Measurements from ENCODE around the gene COL21A1.
A peak's percentile ranks its signal among the peaks of the same experiment; 100 is the strongest.

Gene COL21A1

DNA sequence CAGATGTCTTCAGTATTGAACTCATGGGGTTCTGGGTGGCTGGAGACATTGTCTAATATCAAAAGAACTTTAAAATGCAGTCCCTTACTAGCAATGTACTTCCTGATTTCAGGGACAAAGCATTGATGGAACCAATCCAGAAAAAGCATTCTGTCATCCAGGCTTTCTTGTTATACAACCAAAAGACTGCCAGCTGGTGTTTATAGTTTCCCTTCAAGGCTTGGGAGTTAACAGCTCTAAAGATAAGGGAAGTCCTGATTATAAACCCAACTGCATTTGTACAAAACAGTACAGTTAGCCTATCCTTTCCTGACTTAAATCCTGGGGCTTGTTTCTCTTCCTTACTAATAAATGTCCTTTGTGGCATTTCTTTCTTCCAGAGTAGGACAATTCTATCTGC, 160.0 kb downstream of the COL21A1 start:
- Histone ChIP-seq H2AFZ (ENCODE audit: insufficient read depth, low read length, poor library complexity) (no peak overlapping the region), H3K9me3 (ENCODE audit: insufficient read depth, low read depth, low read length) (no peaks in the 10 kb centered on the region), H2AK5ac (ENCODE audit: low read length) (no peak overlapping the region), H3K23ac (ENCODE audit: low read length) (no peak overlapping the region), H3K18ac (ENCODE audit: low read length) (no peak overlapping the region), H3K14ac (ENCODE audit: low read length) (no peak overlapping the region), H4K91ac (ENCODE audit: low read depth, low read length) (no peak overlapping the region), H3K36me3 (ENCODE audit: control insufficient read depth in 1 of 2, insufficient read depth in 2 of 2, low read length in 2 of 2) (no peaks in the 10 kb centered on the region), H4K12ac (ENCODE audit: low read depth, low read length) (no peak overlapping the region), H3K27ac (ENCODE audit: low read depth, low read length) (no peak overlapping the region), H3K79me2 (ENCODE audit: control insufficient read depth, insufficient read depth, low read length, poor library complexity) (no peaks in the 10 kb centered on the region), H3K4ac (ENCODE audit: low read depth, low read length) (no peak overlapping the region), H3K9ac (ENCODE audit: low read length) (no peak overlapping the region), H3K4me3 (ENCODE audit: low read depth, low read length) (no peak overlapping the region), H3K27me3 (ENCODE audit: insufficient read depth, low read length) (no peaks in the 10 kb centered on the region), H2BK120ac (ENCODE audit: insufficient read depth, low read length, poor library complexity) (no peak overlapping the region), H3K4me2 (ENCODE audit: low read length) (no peak overlapping the region), H3K79me1 (ENCODE audit: low read length) (peaks cover 2% of the 10 kb centered on the region), H2BK5ac (ENCODE audit: low read depth, low read length, poor library complexity) (no peak overlapping the region), H3K4me1 (ENCODE audit: control insufficient read depth in 1 of 2, insufficient read depth in 2 of 2, low read length in 2 of 2) (peaks cover 0 to 4% of the 10 kb centered on the region in 2 experiments), H4K8ac (ENCODE audit: low read depth, low read length) (no peak overlapping the region), H2BK12ac (ENCODE audit: low read length) (no peak overlapping the region)
- no peak for DNase-seq

DNA sequence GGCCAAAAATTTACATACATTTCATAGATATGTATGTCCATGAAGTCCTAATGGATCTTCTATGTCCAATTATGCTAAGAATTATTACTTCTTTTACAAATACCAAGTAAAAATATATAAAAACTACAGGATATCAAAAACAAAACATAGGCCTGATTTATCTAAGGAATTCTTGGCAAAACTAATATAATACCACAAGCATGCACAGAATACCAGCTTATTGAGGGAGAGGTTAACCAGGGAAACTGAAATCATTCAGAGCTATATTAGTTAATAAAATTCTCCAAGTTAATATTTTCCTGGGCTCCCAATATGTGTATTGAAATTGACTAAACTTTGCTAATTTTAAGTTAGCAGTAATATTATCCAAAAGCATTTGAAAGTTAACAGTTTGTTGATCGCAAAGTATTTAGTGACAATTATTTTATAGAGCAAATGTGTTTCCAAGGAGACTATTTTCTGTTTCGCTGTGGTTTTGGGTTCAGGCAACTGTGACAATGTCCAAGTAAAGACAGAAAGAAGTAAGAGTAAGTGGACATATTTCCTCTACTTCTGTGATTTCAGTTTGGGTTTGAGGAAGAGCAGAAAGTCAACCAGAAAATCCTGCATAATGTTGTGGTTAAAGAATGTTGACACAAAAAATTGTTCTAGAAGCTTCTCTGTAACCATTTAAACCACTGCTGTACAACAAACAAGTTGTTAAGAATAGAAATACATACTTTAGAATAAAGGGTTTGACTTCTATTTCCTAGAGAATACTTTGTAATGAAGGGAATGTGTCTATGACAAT, 167.4 kb downstream of the COL21A1 start:
- Histone ChIP-seq H3K14ac (ENCODE audit: low read length) (no peak overlapping the region), H3K27me3 (ENCODE audit: insufficient read depth, low read length) (no peaks in the 10 kb centered on the region), H3K27ac (ENCODE audit: low read depth, low read length) (no peak overlapping the region), H2BK120ac (ENCODE audit: insufficient read depth, low read length, poor library complexity) (no peak overlapping the region), H4K91ac (ENCODE audit: low read depth, low read length) (no peak overlapping the region), H3K9me3 (ENCODE audit: insufficient read depth, low read depth, low read length) (no peaks in the 10 kb centered on the region), H3K4me1 (ENCODE audit: control insufficient read depth in 1 of 2, insufficient read depth in 2 of 2, low read length in 2 of 2) (no peaks in the 10 kb centered on the region), H4K12ac (ENCODE audit: low read depth, low read length) (no peak overlapping the region), H3K23ac (ENCODE audit: low read length) (no peak overlapping the region), H3K79me1 (ENCODE audit: low read length) (no peaks in the 10 kb centered on the region), H2BK5ac (ENCODE audit: low read depth, low read length, poor library complexity) (no peak overlapping the region), H3K4me3 (ENCODE audit: low read depth, low read length) (no peak overlapping the region), H4K8ac (ENCODE audit: low read depth, low read length) (no peak overlapping the region), H3K4me2 (ENCODE audit: low read length) (no peak overlapping the region), H2AFZ (ENCODE audit: insufficient read depth, low read length, poor library complexity) (no peak overlapping the region), H3K79me2 (ENCODE audit: control insufficient read depth, insufficient read depth, low read length, poor library complexity) (no peaks in the 10 kb centered on the region), H2BK12ac (ENCODE audit: low read length) (no peak overlapping the region), H3K9ac (ENCODE audit: low read length) (no peak overlapping the region), H2AK5ac (ENCODE audit: low read length) (no peak overlapping the region), H3K18ac (ENCODE audit: low read length) (no peak overlapping the region), H3K36me3 (ENCODE audit: control insufficient read depth in 1 of 2, insufficient read depth in 2 of 2, low read length in 2 of 2) (no peaks in the 10 kb centered on the region), H3K4ac (ENCODE audit: low read depth, low read length) (no peak overlapping the region)
- no CpG with 5 or more reads among the region's 2 CpGs for WGBS (ENCODE audit: extremely low coverage, insufficient coverage, insufficient read length)
- no peak for DNase-seq

DNA sequence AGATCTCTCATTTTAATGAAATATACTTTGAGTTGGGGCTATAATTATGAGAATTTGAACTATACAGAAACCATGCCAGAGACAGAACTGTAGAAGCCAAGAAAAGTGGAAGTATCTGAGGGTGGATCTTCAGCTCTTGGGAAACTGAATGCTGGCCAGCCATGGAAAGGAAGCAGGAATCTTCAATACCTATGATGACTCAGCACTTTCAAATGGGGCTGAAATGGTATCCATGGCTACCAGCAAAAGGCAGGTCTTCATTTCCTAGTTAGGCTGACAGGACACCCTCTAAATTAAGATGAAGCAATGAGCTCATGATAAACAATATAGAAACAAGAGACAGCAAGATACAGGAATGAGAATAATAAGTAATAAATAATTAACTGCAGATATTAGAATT, 171.3 kb downstream of the COL21A1 start:
- no peaks in the 10 kb centered on the region for H3K9me3 ChIP-seq (ENCODE audit: insufficient read depth, low read depth, low read length)
- no peak overlapping the region for H2BK5ac ChIP-seq (ENCODE audit: low read depth, low read length, poor library complexity)
- H4K8ac ChIP-seq (ENCODE audit: low read depth, low read length), result no peak overlapping the region
- H2BK120ac ChIP-seq (ENCODE audit: insufficient read depth, low read length, poor library complexity), result no peak overlapping the region
- H3K4me2 ChIP-seq (ENCODE audit: low read length), result no peak overlapping the region
- no peak overlapping the region for H4K12ac ChIP-seq (ENCODE audit: low read depth, low read length)
- H3K18ac ChIP-seq (ENCODE audit: low read length), result no peak overlapping the region
- no peaks in the 10 kb centered on the region for H3K36me3 ChIP-seq (ENCODE audit: control insufficient read depth in 1 of 2, insufficient read depth in 2 of 2, low read length in 2 of 2)
- no peak overlapping the region for H2BK12ac ChIP-seq (ENCODE audit: low read length)
- H2AK5ac ChIP-seq (ENCODE audit: low read length), result no peak overlapping the region
- no peak overlapping the region for H3K23ac ChIP-seq (ENCODE audit: low read length)
- H3K79me1 ChIP-seq (ENCODE audit: low read length), result no peaks in the 10 kb centered on the region
- no peaks in the 10 kb centered on the region for H3K27me3 ChIP-seq (ENCODE audit: insufficient read depth, low read length)
- no peaks in the 10 kb centered on the region for H3K79me2 ChIP-seq (ENCODE audit: control insufficient read depth, insufficient read depth, low read length, poor library complexity)
- H3K9ac ChIP-seq (ENCODE audit: low read length), result no peak overlapping the region
- no peak overlapping the region for H3K4me3 ChIP-seq (ENCODE audit: low read depth, low read length)
- H3K14ac ChIP-seq (ENCODE audit: low read length), result no peak overlapping the region
- H3K27ac ChIP-seq (ENCODE audit: low read depth, low read length), result no peak overlapping the region
- no peak overlapping the region for H3K4ac ChIP-seq (ENCODE audit: low read depth, low read length)
- no peak overlapping the region for H2AFZ ChIP-seq (ENCODE audit: insufficient read depth, low read length, poor library complexity)
- H4K91ac ChIP-seq (ENCODE audit: low read depth, low read length), result no peak overlapping the region
- no peaks in the 10 kb centered on the region for H3K4me1 ChIP-seq (ENCODE audit: control insufficient read depth in 1 of 2, insufficient read depth in 2 of 2, low read length in 2 of 2)
- peak in 1 of 2 donors; percentile 7 for DNase-seq

DNA sequence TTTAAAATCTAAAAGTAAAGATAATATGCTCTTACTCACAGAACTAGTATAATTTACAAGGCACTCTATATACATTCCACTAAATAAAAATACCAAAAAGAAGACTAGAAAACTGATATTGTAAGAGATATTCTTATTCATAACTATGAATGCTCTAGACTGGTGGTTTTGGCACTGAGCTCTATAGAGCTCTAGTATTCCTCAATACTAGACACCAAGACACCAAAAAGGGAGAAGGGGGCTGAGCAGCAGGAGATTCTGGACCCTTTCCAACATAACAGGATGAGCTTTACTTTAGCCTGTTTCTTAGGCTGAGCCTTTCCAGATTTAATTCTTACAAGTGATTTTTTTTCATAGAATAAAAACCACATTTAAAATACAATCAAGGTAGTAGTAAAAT, 173.6 kb downstream of the COL21A1 start:
- H3K9me3 ChIP-seq (ENCODE audit: insufficient read depth, low read depth, low read length), result no peaks in the 10 kb centered on the region
- H3K79me1 ChIP-seq (ENCODE audit: low read length), result no peaks in the 10 kb centered on the region
- no peak overlapping the region for H3K27ac ChIP-seq (ENCODE audit: low read depth, low read length)
- no peak for DNase-seq
- no peaks in the 10 kb centered on the region for H3K36me3 ChIP-seq (ENCODE audit: control insufficient read depth in 1 of 2, insufficient read depth in 2 of 2, low read length in 2 of 2)
- H3K18ac ChIP-seq (ENCODE audit: low read length), result no peak overlapping the region
- H3K4me1 ChIP-seq (ENCODE audit: control insufficient read depth in 1 of 2, insufficient read depth in 2 of 2, low read length in 2 of 2), result no peaks in the 10 kb centered on the region
- no peak overlapping the region for H3K9ac ChIP-seq (ENCODE audit: low read length)
- H3K4me3 ChIP-seq (ENCODE audit: low read depth, low read length), result no peak overlapping the region
- H3K4me2 ChIP-seq (ENCODE audit: low read length), result no peak overlapping the region
- H2AFZ ChIP-seq (ENCODE audit: insufficient read depth, low read length, poor library complexity), result no peak overlapping the region
- H2BK12ac ChIP-seq (ENCODE audit: low read length), result no peak overlapping the region
- no peaks in the 10 kb centered on the region for H3K79me2 ChIP-seq (ENCODE audit: control insufficient read depth, insufficient read depth, low read length, poor library complexity)
- H2AK5ac ChIP-seq (ENCODE audit: low read length), result no peak overlapping the region
- H2BK120ac ChIP-seq (ENCODE audit: insufficient read depth, low read length, poor library complexity), result no peak overlapping the region
- no peak overlapping the region for H3K14ac ChIP-seq (ENCODE audit: low read length)
- H4K12ac ChIP-seq (ENCODE audit: low read depth, low read length), result no peak overlapping the region
- H3K27me3 ChIP-seq (ENCODE audit: insufficient read depth, low read length), result no peaks in the 10 kb centered on the region
- H4K91ac ChIP-seq (ENCODE audit: low read depth, low read length), result no peak overlapping the region
- H2BK5ac ChIP-seq (ENCODE audit: low read depth, low read length, poor library complexity), result no peak overlapping the region
- H3K4ac ChIP-seq (ENCODE audit: low read depth, low read length), result no peak overlapping the region
- no peak overlapping the region for H3K23ac ChIP-seq (ENCODE audit: low read length)
- no peak overlapping the region for H4K8ac ChIP-seq (ENCODE audit: low read depth, low read length)

All from trophoblast cell (in vitro differentiated cells and primary cell).